Measurements from ENCODE around the gene GMDS.

GMDS gene

GRCh38 chr6:2242311-2242710, 3.1 kb downstream of the GMDS start:
- TF ChIP-seq ZNF8 (CRISPR knock-in tag; IDR thresholded peaks at IDR 0.05) (no peak), PPARA (CRISPR knock-in tag; IDR thresholded peaks at IDR 0.05; ENCODE audit: borderline replicate concordance) (no peak), ESRRG (CRISPR knock-in tag; IDR thresholded peaks at IDR 0.05) (no peak), CREB5 (CRISPR knock-in tag; IDR thresholded peaks at IDR 0.05; ENCODE audit: low read depth) (no peak), BACH2 (CRISPR knock-in tag; IDR thresholded peaks at IDR 0.05; ENCODE audit: borderline replicate concordance) (no peak), OSR1 (CRISPR knock-in tag; IDR thresholded peaks at IDR 0.05) (no peak), CSDC2 (CRISPR knock-in tag; IDR thresholded peaks at IDR 0.05) (no peak), TOX (CRISPR knock-in tag; IDR thresholded peaks at IDR 0.05; ENCODE audit: borderline replicate concordance) (no peak), ZNF70 (CRISPR knock-in tag; IDR thresholded peaks at IDR 0.05) (no peak), SNAI2 (CRISPR knock-in tag; IDR thresholded peaks at IDR 0.05) (no peak), POU6F1 (CRISPR knock-in tag; IDR thresholded peaks at IDR 0.05; ENCODE audit: borderline replicate concordance, low read depth) (no peak), PATZ1 (CRISPR knock-in tag; IDR thresholded peaks at IDR 0.05; ENCODE audit: borderline replicate concordance) (no peak), ZC3H10 (CRISPR knock-in tag; IDR thresholded peaks at IDR 0.05) (no peak)
- ATAC-seq = no peak

- no peak for ATAC-seq
- TF ChIP-seq ZNF565 (CRISPR knock-in tag; conservative IDR thresholded peaks at IDR 0.05; ENCODE audit: low read depth) = no peak
- TF ChIP-seq BACH2 (CRISPR knock-in tag; IDR thresholded peaks at IDR 0.05; ENCODE audit: borderline replicate concordance) = no peak
- no peak for TF ChIP-seq ZNF8 (CRISPR knock-in tag; IDR thresholded peaks at IDR 0.05)
- no peak for TF ChIP-seq ESRRG (CRISPR knock-in tag; IDR thresholded peaks at IDR 0.05)
- TF ChIP-seq ZFP3 (CRISPR knock-in tag; IDR thresholded peaks at IDR 0.05) = no peak
Observed at GRCh38 chr6:2240961-2241360, 4.4 kb downstream of the GMDS start.

GRCh38 chr6:2237001-2237400, 8.4 kb downstream of the GMDS start:
- no peak for TF ChIP-seq RARB (CRISPR knock-in tag; IDR thresholded peaks at IDR 0.05)
- TF ChIP-seq ISL1 (CRISPR knock-in tag; IDR thresholded peaks at IDR 0.05) = peak; percentile 71
- TF ChIP-seq ZNF8 (CRISPR knock-in tag; IDR thresholded peaks at IDR 0.05) = peak; percentile 7; the same call in 1 of the 2 replicates
- ATAC-seq = peak; percentile 94

GRCh38 chr6:2235777-2236495, 9.5 kb downstream of the GMDS start:
- 0 out of 3 replicates have a peak, but pooled peaks have one; percentile 9 for ATAC-seq
- TF ChIP-seq BACH2 (CRISPR knock-in tag; IDR thresholded peaks at IDR 0.05; ENCODE audit: borderline replicate concordance) = no peak
- TF ChIP-seq TCF4 (CRISPR knock-in tag; IDR thresholded peaks at IDR 0.05; ENCODE audit: borderline replicate concordance) = peak; percentile 69; the same call in 1 of the 2 replicates

- TF ChIP-seq CREB5 (CRISPR knock-in tag; IDR thresholded peaks at IDR 0.05; ENCODE audit: low read depth) (no peak), CSDC2 (CRISPR knock-in tag; IDR thresholded peaks at IDR 0.05) (no peak), ZC3H10 (CRISPR knock-in tag; IDR thresholded peaks at IDR 0.05) (no peak), TOX (CRISPR knock-in tag; IDR thresholded peaks at IDR 0.05; ENCODE audit: borderline replicate concordance) (no peak), ISL1 (CRISPR knock-in tag; IDR thresholded peaks at IDR 0.05) (no peak), ZFP3 (CRISPR knock-in tag; IDR thresholded peaks at IDR 0.05) (no peak), ZNF8 (CRISPR knock-in tag; IDR thresholded peaks at IDR 0.05) (no peak), GLIS3 (CRISPR knock-in tag; IDR thresholded peaks at IDR 0.05) (no peak), BACH2 (CRISPR knock-in tag; IDR thresholded peaks at IDR 0.05; ENCODE audit: borderline replicate concordance) (no peak), TCF4 (CRISPR knock-in tag; IDR thresholded peaks at IDR 0.05; ENCODE audit: borderline replicate concordance) (no peak), TSHZ2 (CRISPR knock-in tag; IDR thresholded peaks at IDR 0.05) (no peak), ZFP30 (CRISPR knock-in tag; IDR thresholded peaks at IDR 0.05) (no peak), OSR1 (CRISPR knock-in tag; IDR thresholded peaks at IDR 0.05) (no peak), CSRNP3 (CRISPR knock-in tag; IDR thresholded peaks at IDR 0.05) (no peak), ZNF70 (CRISPR knock-in tag; IDR thresholded peaks at IDR 0.05) (no peak), ZNF565 (CRISPR knock-in tag; conservative IDR thresholded peaks at IDR 0.05; ENCODE audit: low read depth) (no peak), ARNTL (CRISPR knock-in tag; IDR thresholded peaks at IDR 0.05; ENCODE audit: borderline replicate concordance, low read depth) (no peak)
Observed at GRCh38 chr6:2232445-2232844, 13.0 kb downstream of the GMDS start.

More at GRCh38 chr6:2232445-2232844, 13.0 kb downstream of the GMDS start:
- ATAC-seq = no peak

All from SK-N-SH treated with all-trans-retinoic acid at 6 μM for 48 hours (cell line).